ENCODE data around the gene EPB41L2.

The EPB41L2 gene

DNA sequence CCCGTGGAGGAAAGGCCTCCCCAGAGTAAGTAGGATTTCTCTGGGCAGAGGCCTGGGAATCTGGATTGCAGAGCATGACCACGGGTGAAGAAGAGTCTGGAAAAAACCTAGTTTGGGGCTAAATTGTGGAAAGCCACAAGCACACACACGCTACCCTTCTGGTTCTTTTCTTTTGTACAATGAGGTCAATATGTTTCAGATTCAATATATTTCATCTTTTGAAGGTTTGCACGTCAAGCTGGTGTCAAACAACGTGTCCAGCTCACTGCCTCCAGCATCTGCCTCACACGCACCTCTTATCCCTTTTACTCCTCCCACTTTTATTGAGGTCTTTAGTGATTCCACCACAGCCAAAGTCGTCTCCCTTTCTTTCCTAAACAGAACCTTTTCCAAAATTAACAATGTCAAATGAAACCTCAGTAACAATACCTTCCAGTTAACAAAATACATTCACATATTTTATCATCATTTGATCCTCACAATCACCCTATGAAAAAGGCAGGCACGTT is 773 bp upstream of the EPB41L2 start:
- DNase-seq, result peak in 8 of 42 donors; percentile 19 to 42 (median 29)
- intact Hi-C loops (cut with DNase I), result loop anchor here (5.0 kb wide), 3 partner anchors 47 to 177 kb away; partner anchors contain the start of gene AKAP7

DNA sequence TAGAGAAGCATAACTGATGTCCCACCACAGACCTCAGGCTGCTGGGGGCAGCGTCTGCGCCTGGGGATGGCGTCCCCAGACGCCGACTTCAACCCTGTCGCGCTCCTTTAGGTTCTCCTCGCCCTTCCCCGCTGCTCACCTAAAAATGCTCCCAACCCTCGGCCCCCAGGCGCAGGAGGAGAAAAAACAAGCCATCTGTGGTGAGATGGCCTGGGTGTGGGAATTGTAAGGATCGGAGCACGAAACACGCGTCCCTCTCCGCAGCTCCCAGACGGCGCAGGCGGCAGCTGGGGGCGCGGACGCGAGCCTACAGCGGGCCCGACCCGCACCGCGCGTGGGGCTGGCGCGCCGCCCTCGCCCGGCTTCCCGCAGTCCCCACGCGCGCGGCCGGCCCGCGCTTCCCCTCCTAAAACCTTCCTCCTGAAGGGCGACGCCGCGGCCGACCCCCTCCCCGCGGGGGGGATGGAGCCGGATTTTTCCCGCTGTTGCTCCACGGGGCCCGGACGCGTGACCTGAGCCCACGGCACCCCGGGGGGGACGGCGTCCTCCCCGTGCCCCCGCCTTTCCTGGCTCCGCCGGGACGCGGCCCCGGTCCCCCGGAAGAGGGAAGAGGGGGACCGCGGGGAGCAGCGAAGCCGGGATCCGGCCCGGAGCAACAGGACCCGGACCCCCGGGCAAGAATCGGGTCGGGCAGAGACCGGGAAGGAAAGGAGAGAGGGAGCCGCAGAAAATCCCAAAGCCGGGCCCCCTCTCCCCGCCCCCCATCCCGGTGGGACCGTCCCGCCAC is 611 bp downstream of the EPB41L2 start:
- peak in 39 of 42 donors; percentile 24 to 72 (median 48) for DNase-seq
- intact Hi-C loops (cut with DNase I), result loop anchor here (5.0 kb wide), 3 partner anchors 45 to 175 kb away; partner anchors contain the start of gene AKAP7

DNA sequence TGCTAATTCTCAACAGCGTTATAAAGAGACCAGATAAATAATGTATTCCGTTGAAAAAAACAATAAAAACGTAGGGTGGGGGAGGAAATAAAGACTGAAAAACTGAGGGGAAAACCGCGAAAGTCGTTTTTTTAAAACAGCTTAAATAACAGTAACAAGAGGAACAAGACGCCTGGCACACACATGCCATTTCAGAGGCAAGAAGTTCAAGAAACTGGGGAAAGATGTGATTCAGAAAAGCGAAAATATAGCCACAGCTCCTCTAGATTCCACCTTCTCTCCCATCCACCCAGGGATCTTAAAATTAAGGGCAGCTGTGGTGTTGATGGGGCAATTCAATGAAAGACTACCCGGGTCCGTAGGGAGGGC is 1.3 kb downstream of the EPB41L2 start:
- intact Hi-C loops (cut with DNase I), result loop anchor here (5.0 kb wide), 3 partner anchors 44 to 174 kb away; partner anchors contain the start of gene AKAP7
- DNase-seq, result peak in 1 of 42 donors; percentile 2

DNA sequence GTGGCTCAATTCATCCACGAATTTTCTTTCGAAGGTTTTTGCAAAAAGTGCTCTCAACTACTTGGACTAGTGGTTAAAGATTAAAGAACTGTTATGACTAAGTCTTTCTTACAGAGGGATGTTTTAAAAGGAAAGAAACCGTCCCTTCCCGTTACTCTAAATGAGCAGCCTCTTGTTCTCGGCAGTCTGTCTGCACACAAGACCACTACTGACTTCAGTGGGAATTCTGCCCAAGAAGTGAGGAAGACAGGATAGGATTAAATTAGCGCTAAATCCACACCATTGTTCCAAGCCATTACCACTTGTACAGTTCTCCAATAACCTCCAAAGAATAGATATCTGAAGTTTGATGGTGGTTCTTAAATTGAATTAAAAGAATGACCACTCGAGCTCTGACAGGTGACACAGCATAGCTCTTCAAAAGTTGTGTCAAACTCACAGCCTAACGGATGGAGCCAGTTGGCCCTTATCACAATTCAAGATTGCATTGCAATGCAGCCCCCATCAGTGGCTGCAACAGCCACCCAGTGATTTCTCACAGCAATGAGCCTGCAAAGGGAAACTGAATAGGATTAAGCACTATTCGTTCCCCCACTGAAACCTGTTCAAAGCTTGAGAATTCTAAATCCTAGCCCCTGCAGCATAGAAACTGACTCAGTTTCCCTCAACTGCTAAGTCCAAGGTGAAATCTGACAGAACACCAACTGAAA is 1.8 kb downstream of the EPB41L2 start:
- intact Hi-C loops (cut with DNase I), result loop anchor here (5.0 kb wide), 3 partner anchors 44 to 174 kb away; partner anchors contain the start of gene AKAP7
- peak in 16 of 42 donors; percentile 15 to 52 (median 28) for DNase-seq

DNA sequence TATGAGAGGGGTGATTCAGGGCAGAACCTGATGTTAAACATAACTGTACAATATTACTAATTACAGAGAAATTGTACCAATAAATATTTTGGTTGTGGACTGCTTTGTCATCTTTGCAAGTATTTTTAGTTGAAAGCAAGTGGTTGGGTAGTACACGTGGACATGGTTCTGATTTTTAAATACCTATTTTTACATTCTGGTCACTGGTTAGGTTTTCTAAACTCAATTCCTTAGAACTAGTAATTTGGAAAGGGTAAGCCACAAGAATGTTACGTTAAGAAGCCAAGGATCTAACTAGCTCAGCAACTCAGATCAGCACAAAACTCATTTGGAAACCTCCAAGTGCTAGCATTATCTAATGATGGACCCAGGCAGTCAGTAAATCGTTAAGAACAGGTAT is 2.7 kb downstream of the EPB41L2 start:
- no peak for DNase-seq
- intact Hi-C loops (cut with DNase I), result loop anchor here (5.0 kb wide), 3 partner anchors 43 to 173 kb away; partner anchors contain the start of gene AKAP7

DNA sequence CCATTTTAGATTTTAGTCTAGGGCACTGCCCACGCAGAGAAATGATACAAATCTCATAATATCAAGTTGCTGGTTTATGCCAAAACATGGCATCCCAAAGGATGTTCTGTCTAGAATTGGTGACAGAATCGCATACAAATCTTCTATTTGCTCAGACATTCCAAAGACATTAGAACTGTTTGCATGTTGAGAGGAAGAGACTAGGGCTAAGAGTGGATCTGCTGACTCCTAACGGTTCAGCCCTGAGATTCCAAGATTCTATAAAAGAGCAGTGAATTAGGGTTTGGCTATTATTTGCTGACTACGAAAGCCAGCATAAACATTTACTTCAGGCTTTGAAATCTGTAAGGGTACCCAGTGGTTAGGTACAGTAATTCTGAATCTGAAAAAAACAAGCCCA is 3.6 kb downstream of the EPB41L2 start:
- intact Hi-C loops (cut with DNase I), result no loop called here
- DNase-seq, result no peak

DNA sequence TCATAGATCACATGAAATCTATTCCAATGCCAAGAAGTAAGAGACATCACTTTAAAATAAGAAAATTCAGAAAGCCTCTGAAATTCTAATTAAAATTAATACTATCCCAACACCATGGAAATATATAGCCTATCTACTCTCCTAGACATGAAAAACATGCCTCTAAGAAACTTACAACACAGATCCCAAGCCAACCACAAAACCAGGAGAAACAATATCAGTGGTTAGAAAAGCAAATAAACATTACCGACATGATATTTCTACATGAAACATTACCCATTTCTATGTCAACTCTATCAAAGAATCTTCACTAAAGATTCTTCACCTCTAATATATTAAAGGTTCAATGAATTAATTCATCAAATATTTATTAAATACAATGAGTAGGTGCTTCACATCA is 4.8 kb downstream of the EPB41L2 start:
- intact Hi-C loops (cut with DNase I), result no loop called here
- no peak for DNase-seq

DNA sequence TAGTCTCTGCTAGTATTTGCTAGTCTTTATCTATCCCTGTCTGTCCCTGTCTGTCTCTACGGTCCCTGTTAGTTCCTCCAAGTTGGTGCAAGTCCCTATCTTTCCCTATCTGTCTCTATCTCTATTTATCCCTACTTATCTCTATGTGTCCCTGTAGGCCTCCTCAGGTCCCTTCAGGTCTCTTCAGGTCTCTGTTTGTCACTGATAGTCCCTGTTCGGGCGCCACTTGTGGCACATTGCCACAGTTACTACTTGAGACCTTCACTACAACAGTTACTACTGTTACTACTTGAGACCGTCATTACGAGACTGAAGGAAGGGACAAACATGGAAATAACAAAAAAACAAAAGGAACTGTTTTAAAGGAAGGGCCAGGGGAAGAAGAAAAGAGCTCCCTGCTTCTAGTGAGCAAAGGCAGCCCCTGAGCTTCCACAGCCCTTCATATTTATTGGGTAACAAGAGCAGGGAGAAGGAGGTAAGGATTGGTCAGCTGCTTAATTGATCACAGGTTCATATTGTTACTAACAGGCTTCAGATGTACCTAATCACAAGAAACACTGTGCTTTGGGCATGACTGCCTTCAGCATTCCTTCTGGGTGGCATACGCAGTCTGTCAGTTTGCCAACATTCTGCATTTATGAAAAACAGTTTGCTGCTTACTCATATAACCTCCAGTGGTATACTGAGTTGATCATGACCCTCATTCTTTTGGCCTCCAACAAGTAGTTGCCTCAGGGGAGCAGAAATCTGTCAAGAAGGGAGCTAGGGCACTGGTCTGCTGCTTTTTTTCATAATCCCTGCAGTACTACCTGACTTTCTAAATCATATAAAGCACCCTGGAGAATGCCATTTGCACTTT is 8.4 kb downstream of the EPB41L2 start:
- intact Hi-C loops (cut with DNase I), result no loop called here
- DNase-seq, result no peak

DNA sequence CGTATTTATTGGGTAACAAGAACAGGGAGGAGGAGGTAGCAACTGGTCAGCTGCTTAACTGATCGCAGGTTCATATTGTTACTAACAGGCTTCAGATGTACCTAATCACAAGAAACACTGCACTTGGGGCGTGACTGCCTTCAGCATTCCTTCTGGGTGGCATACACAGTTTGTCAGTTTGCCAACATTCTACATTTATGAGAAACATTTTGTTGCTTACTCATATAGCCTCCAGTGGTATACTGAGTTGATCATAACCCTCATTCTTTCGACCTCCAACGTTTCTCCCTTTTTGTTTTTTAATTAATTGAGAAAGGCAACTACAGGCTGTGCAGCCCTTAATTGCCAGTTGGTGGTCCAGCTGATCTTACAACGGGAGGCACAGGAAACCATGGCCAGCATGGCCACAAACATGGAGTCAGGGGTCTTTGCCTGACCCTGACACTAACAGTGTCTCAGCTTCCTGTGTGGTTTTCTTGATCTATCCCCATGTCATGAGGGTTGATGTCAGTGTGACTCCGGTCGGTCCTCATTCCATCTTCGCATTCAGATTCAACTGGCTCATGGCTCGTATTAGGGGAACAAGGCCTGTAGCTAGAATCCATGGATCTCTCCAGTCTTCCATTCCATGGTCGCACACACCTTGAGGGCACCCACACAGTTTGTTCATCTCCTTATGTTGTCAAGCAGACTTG is 9.4 kb downstream of the EPB41L2 start:
- DNase-seq, result no peak
- intact Hi-C loops (cut with DNase I), result no loop called here

DNA sequence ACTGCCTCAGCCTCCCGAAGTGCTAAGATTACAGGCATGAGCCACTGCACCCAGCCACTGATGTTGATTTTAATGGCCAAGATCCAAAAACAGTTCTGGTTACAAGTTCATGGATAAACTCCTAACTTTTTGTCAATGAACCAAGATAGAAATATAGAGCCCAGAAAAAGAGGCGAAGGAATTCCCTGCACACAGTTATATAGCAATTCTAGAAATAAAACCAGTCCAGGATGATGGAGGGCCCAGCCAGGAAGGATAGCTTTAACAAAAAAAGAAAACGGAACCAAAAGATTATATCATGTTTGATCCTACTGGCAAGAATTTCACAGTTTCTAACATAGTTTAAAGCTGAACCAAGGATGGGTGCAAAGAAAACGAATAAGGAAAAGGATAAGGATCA is 10.9 kb downstream of the EPB41L2 start:
- no peak for DNase-seq
- intact Hi-C loops (cut with DNase I), result no loop called here

DNA sequence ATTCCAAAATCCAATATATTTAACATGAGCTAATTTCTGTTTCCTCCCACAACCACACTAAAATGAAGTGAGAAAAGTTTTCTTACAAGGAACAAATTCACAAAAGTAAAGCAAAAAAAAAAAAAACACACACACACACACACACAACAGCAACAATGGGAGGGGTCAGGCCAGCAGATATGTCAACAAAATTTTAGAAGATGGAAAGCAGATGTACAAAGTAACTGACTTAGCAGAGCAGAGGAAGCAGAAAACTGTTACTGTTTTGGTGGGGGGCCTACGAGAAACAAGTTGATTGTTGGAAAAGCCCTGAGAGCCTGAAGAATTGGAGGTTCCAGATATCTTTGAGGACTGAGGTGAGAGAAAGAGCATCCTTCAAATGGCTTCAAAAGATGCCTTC is 11.7 kb downstream of the EPB41L2 start:
- no peak for DNase-seq
- intact Hi-C loops (cut with DNase I), result no loop called here

DNA sequence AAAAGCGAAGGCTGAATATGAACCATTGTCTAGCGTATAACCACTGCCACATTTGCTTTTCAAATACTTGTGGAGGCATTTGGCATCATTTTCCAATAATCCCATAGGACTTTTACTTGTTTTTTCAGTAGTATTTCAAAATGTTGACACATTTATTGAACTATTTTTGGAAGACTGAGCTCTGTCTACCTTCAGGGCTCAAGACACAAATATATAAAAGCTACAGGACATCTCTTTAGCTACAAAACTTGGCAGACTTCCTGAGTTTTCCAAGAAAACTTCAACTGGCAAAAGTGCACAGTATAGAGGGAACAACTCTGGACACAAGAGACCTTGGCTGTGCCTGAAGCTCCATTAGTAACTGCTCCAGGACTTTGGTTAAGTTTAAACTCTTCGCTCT is 13.4 kb downstream of the EPB41L2 start:
- intact Hi-C loops (cut with DNase I), result no loop called here
- DNase-seq, result no peak

DNA sequence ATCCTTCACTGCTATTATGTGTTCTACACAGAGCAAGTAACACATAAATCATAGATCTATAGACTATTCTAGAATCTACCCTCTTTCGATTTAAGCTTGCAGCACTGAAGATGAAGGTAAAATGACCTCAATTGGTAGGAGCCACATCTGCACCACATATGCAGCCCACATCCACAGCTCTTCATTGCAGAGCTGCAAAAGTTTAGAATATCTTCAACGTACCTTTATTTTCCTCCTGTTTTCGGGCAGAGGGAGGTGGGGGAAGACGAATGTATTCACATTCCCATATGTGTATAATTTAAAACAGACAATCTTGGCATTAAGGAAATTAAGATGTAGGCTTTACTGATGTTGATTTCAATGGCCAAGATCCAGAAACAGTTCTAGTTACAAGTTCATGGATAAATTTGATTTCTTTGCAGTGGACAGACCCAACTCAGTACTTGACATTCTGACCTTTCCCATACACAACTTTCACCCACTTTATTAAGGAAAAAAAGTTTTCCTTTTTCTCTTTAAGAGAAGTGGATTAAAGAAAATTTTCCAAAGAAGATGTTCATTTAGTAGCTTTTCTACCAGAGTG is 14.0 kb downstream of the EPB41L2 start:
- intact Hi-C loops (cut with DNase I), result no loop called here
- DNase-seq, result no peak

DNA sequence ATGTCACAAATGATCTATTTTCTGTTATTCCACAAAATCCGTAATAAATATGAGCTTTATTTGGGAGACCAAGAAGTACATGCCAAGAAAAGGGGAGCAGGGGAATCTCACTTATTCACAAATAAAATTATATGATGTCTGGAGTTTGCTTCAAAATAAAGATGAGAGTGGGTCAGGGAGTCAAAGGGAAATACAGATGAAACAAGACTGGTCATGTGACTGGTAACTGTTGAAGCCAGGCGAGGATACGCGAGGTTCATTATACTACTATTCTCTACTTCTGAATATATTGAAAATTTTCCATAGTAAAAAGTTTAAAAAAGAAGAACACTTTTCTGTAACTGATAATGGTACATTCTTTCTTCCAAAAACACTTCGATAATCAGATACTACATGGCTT is 14.6 kb downstream of the EPB41L2 start:
- no peak for DNase-seq
- intact Hi-C loops (cut with DNase I), result no loop called here

DNA sequence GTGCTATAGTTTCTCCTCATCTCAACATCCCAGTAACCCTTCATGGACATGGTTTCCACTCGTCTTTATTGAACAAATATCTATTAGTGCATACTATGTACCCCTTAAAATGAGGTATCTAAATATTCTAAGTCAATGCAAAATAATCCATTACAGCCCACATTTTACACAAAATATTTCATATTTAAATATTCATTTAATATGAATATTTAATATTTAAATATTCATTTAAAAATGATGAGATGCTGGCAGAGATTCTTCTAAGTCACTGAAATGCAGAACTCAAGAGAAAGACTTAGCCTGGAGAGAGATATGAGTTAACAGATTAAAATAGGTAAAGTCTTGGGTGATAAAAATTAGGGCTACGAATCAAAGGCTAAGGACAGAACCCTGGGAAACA is 17.9 kb downstream of the EPB41L2 start:
- no peak for DNase-seq
- intact Hi-C loops (cut with DNase I), result no loop called here

DNA sequence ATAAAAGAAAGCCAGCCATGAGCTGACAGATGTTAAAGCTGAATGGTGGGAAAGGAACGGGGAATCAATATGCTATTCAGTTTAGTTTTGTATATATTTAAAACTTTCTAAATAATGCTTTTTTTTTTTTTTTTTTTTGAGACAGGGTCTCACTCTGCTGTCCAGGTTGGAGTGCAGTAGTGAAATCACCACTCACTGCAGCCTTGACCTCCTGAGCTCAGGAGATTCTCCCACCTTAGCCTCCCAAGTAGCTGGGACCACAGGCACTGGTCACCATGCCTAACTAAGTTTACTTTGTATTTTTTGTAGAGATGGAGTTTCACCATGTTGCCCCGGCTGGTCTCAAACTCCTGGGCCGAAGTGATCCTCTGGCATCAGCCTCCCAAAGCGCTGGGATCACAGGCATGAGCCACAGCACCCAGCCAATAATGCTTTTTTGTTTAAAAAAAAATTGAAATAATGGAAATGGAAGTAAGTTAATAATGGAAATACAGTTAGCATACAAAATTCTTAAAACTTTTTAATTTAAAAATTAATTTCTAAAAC is 19.1 kb downstream of the EPB41L2 start:
- DNase-seq, result no peak
- intact Hi-C loops (cut with DNase I), result no loop called here

DNA sequence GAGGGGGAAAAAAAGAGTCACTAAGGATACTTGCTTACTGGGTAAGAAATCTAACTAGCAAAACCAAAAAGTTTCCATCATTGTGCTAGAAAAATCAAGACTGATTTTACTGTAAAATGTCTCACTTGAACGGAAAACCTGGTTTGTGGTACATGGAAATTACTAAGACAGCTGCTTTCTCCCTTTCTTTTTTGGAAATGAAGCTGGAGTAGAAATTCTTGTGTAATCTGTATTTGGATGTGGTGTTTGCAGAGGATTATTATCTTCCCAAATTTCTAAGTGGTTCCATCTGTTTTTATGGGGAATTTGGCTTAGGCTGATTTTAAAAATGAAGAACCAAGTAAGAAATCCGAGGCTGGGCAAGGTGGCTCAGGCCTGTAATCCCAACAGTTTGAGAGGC is 20.4 kb downstream of the EPB41L2 start:
- DNase-seq, result no peak
- intact Hi-C loops (cut with DNase I), result no loop called here

DNA sequence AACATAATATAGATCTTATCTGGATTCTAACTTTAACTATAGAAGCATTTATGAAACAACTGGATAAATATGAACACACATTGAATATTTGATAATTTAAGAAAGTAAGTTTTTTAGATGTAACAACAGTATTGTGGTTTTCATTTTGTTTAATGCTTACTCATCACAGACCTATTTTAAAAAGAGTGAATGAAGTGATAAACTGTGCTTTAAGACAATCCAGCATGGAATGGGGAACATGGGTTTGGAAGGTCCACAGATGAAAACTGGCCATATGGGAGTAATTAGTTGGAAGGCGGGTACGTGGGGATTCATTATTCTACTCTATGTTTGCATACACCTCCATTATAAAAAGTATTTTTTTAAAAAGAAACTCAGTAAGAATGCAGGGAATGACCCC is 21.2 kb downstream of the EPB41L2 start:
- DNase-seq, result no peak
- intact Hi-C loops (cut with DNase I), result no loop called here

Measured in head of caudate nucleus (tissue), 42 donors.